ENCODE data around the gene CACNA1C.
"Not testable (repeated sequence)": the region's sequence is repeated elsewhere in the genome, so short reads cannot be mapped to it uniquely, and the experiment has no call there.

The CACNA1C gene

GRCh38 chr12:2735432-2735831 lies 682.6 kb downstream of the CACNA1C start:
- DNase-seq: no peak

- DNase-seq: no peak
Measured at GRCh38 chr12:2737656-2738241, 685.0 kb downstream of the CACNA1C start.

GRCh38 chr12:2739069-2739468 lies 686.3 kb downstream of the CACNA1C start:
- DNase-seq: no peak

GRCh38 chr12:2739832-2740641 lies 687.2 kb downstream of the CACNA1C start:
- peak; percentile 19 for DNase-seq

- DNase-seq: not testable (repeated sequence)
Measured at GRCh38 chr12:2742037-2742436, 689.2 kb downstream of the CACNA1C start.

GRCh38 chr12:2743478-2743877 lies 690.7 kb downstream of the CACNA1C start:
- DNase-seq: no peak

- DNase-seq: no peak
Measured at GRCh38 chr12:2745655-2746054, 692.9 kb downstream of the CACNA1C start.

All from NCI-H2171 (cell line).